ENCODE results near the gene PLEKHG4B. TPM values are rescaled to one million over a fixed set of nuclear protein-coding genes. Genes with fewer than 3 reads are reported as not detected.
"Not testable (repeated sequence)": the region's sequence is repeated elsewhere in the genome, so short reads cannot be mapped to it uniquely, and the experiment has no call there.

Gene PLEKHG4B
- total RNA-seq, 2 donors from 2014 or later = 0.05 TPM; not detected in 1

- intact Hi-C loops (cut with DNase I) = no loop called here
- DNase-seq (ENCODE audit: low spot score) = no peak
These were observed 136.9 kb downstream of the PLEKHG4B start for GRCh38 chr5:228886-229285.

- DNase-seq (ENCODE audit: low spot score) = no peak
- intact Hi-C loops (cut with DNase I) = no loop called here
These were observed 138.7 kb downstream of the PLEKHG4B start for GRCh38 chr5:230711-231110.

- intact Hi-C loops (cut with DNase I) = no loop called here
- no peak for DNase-seq (ENCODE audit: low spot score)
These were observed 139.7 kb downstream of the PLEKHG4B start for GRCh38 chr5:231661-232060.

- DNase-seq (ENCODE audit: low spot score); intact Hi-C loops (cut with DNase I): not testable (repeated sequence)
These were observed 141.5 kb downstream of the PLEKHG4B start for GRCh38 chr5:233426-233825.

GRCh38 chr5:234450-234849, 142.5 kb downstream of the PLEKHG4B start:
- no peak for DNase-seq (ENCODE audit: low spot score)
- intact Hi-C loops (cut with DNase I) = no loop called here

GRCh38 chr5:235527-235926, 143.6 kb downstream of the PLEKHG4B start:
- intact Hi-C loops (cut with DNase I); DNase-seq (ENCODE audit: low spot score): not testable (repeated sequence)

- intact Hi-C loops (cut with DNase I); DNase-seq (ENCODE audit: low spot score): not testable (repeated sequence)
These were observed 146.0 kb downstream of the PLEKHG4B start for GRCh38 chr5:237931-238330.

Other genes with a start within 250 kb of the PLEKHG4B start
- not detected for gene LRRC14B, start 99.3 kb downstream of the PLEKHG4B start, total RNA-seq
- 1 to 10 TPM; 5.8 to 6.9 TPM for gene CCDC127, start 126.0 kb downstream of the PLEKHG4B start, total RNA-seq
- 10 to 100 TPM; 75.2 to 80.7 TPM for gene SDHA, start 126.2 kb downstream of the PLEKHG4B start, total RNA-seq
- gene PDCD6, start 179.5 kb downstream of the PLEKHG4B start, total RNA-seq = 10 to 100 TPM; 49.6 to 53.0 TPM
- 1 to 10 TPM in 1 of 2 donors, under 1 TPM in 1; 0.69 to 2.9 TPM for gene AHRR, start 229.5 kb downstream of the PLEKHG4B start, total RNA-seq

Measured in posterior vena cava (tissue), 2 donors.